PC-9 (cell line): Measurements from ENCODE around the gene TNC.

Source experiments
- CTCF ChIP-seq: fragments of 200-600 bp; sonication (generic); conservative IDR thresholded peaks from 2 replicates; pipeline ENCODE4 v1.6.1; 2017; ENCODE audit warnings: mixed run types, antibody characterized with exemption, mild to moderate bottlenecking, moderate library complexity
- EZH2 ChIP-seq: fragments of 200-600 bp; sonication (generic); IDR thresholded peaks from 2 replicates; pipeline ENCODE4 v1.8.0; 2017; ENCODE audit warnings: antibody characterized with exemption, low read depth

GRCh38 chr9:115073456-115073855 is 44.5 kb downstream of the TNC start:
- TF ChIP-seq CTCF (no peak), EZH2 (no peak)
